Stimulated activated CD8-positive, alpha-beta memory T cell treated with anti-CD3 and anti-CD28 coated beads, Interleukin-12 subunit alpha, Interleukin-12 subunit beta, amount 100 ng/mL, for 4 hours (primary cell): Measurements from ENCODE around the gene CEND1.

Experiments used
- DNase-seq: peaks from one replicate; pipeline ENCODE4 v3.0.0-alpha.2; 2020; ENCODE audit warnings: low read depth

CEND1 gene

DNA sequence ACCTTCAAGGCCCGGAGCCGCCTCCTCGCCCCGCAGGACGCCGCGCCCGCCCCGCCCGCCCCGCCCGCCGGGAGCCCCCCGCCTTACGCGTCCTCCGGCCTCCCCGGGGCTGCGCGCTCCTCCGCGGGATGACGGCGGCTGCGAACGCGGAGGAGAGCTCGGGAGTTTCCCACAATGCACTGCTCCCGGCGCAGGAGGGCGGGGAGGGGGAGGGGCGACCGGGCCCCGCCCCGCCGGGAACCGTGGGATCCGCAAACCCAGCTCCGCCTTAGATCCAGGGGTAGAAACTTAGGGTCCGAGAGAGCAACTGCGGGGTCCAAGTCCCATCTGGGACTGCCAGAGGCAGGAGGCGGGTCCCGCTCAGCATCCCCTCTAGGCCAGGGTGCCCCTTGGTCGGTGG lies at the start of gene CEND1:
Gene CEND1 (minus strand): TSS at position 148 of the 400 bp plus-strand sequence. CDS start 1,514 bp downstream, outside the sequence.
- no peak for DNase-seq

GRCh38 chr11:839280-839623 lies 49.4 kb upstream of the CEND1 start:
- no peak for DNase-seq

GRCh38 chr11:838441-839279 lies 48.8 kb upstream of the CEND1 start:
- DNase-seq, result no peak

DNA sequence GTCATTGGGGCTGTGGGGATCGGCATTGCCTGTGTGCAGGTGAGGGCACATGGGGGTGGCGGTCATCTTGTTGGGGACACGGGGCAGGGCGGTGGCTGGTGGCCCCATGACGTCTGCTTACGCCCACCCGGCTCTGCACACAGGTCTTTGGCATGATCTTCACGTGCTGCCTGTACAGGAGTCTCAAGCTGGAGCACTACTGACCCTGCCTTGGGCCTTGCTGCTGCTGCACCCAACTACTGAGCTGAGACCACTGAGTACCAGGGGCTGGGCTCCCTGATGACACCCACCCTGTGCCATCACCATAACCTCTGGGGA lies 48.1 kb upstream of the CEND1 start:
- DNase-seq, result no peak

- no peak for DNase-seq
These were observed 47.5 kb upstream of the CEND1 start for GRCh38 chr11:837189-837989.

DNA sequence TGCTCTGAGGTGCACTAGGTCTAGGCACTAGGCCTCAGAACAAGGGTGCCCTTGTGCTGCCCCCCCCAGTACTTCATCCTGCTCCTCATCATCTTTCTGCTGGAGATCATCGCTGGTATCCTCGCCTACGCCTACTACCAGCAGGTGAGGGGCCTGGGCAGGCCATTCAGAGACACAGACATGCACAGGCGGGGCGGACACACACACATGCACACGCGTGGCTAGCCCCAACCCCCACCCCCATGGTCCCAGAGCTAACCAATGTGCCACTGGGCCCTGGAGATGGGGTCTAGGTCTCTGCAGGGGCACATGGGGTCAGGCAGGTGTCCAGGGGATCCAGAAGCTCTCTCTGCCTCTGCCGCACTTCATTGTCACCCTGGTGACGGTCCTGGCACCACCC lies 46.8 kb upstream of the CEND1 start:
- DNase-seq, result no peak

DNA sequence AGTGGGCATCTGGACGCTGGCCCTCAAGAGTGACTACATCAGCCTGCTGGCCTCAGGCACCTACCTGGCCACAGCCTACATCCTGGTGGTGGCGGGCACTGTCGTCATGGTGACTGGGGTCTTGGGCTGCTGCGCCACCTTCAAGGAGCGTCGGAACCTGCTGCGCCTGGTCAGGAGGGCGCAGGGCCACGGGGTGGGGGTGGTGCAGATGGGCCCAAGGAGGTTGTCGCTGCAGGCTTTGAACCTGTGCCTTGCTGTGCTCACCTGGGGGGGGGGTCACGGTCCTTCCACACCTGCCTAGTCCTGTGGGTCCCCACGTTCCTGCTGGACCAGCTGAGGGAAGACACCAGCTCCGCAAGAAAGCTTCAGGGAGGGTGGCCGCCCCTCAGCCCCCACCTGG lies 46.4 kb upstream of the CEND1 start:
- no peak for DNase-seq

DNA sequence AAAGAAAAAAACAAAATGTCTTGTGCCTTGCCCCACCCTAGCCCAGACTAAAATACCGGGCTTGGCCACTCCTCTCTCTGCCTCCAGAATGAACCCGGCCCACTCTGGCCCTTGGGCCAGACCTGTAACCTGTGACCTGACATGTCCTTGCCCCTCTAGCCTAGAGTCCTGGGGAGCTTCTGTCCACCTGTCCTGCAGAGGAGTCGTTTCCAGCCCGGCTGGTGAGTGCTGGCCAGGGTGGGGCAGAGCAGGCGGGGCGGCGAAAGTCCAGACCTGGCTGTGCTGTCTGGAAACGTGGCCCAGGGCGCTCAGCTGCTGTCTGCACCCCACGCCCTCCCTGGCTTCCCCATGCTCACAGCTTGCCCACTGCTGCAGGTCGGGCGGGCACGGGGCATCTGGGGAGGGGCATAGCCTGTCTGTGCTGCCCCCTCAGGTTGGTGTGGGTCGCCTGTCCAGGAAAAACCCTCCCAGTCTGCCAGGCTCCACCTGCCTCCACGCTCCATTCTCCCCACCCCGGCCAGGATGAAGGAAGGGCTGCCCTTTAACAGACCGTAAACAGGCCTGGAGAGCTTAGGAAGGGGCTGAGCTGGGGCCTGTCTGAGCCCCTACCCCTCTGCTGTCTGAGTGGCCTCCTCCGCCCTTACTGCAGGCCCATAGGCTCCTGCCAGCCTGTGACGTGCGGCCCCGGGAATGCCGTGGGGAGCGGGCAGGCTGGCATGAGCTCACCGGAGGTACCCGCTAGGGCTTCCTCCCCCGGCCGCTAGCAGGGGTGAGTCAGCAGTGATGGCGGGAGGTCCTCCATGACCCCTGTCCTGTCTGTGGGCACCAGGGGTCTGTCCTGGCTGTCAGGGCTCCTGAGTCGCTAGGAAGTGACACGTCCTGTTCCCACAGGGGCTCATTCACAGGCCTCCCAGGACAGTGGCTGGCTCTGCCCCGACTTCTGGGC lies 44.8 kb upstream of the CEND1 start:
- no peak for DNase-seq

GRCh38 chr11:833849-834311 lies 44.0 kb upstream of the CEND1 start:
- DNase-seq, result no peak

DNA sequence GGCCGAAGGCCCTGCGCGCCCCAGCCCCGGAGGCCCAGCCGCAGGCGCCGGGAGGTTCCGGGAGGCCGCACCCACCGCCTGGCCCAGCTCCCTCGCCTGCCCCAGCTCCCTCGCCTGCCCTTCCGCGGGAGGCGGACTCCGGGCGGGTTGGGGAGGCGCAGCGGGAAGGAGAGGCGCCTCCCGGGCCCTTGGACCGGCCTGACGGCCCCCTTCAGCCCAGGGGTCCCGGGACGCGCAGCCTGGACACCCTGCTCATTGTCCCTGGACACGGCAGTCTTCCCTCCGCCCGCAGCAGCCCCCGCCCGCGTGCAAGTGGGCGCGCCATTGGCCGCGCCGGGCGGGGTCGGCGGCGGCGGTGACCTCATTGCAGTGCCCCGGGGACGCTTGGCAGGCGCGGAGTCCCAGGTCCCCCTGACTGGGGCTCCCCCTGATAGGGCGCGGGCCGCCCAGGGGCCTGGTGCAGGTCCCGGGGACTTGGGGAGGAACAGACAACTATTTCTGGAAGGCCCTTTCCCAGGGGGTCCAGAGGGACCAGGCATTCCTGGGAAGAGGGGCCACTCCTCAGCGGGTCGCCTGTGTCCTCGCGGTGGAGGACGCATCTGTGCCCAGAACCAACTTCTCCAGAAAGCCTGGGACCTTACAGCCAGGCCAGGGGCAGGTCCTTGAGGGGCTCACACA lies 43.4 kb upstream of the CEND1 start:
- DNase-seq, result no peak

DNA sequence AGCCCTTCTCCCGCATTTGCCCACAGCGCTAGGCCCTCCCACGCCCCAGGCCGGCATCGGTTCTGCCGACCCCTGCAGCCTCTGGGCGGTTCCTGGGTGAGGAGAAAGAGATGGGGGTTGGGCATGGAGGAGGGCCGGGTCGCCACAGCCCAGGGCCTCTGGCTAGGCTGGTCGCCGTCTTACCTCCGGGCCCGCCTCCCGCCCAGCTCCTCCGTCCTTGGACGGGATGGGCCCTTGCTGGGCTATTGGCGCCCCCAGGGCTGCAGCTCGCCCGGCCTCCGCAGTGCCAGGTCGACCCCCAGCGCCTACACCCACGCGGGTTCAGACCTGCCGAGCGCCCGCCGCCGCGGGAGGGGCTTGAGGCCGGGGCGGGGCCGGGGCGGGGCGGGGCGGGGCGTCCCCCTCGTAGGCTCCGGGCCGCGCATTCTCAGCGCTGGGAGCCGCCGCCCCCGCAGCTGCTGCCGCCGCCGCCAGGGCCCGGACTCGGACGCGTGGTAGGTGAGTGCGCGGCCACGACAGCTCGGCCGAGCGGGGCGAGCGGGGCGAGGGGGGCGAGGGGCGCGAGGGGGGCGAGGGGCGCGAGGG lies 42.7 kb upstream of the CEND1 start, which contains the start of gene CD151:
Gene CD151 (plus strand): TSS at position 424 of the 585 bp plus-strand sequence. CDS start 3,118 bp downstream, outside the sequence.
- peak; percentile 47 for DNase-seq

- no peak for DNase-seq
These were observed 42.2 kb upstream of the CEND1 start for GRCh38 chr11:831961-832528.

GRCh38 chr11:831118-831864 lies 41.4 kb upstream of the CEND1 start:
- no peak for DNase-seq

- peak; percentile 42 for DNase-seq
These were observed 40.6 kb upstream of the CEND1 start for GRCh38 chr11:830295-831117.

DNA sequence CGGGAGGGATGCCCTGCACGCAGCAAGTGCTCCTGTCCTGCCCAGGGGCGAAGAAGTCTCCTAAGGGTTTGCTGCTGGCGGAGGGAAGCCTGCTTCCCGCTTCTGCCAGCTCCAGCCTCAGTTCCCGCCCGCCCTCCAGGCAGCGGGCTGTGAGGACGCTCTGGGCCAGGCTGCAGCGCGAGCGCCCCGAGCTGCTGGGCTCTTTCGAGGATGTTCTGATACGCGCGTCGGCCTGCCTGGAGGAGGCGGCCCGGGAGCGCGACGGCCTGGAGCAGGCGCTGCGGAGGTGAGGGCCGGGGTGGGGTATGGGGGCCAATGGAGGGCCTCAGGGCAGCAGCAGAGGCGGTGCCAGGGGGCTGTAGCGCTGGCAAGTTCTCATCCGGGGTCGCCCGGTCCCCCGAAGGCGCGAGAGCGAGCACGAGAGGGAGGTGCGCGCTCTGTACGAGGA lies 40.0 kb upstream of the CEND1 start:
- DNase-seq, result no peak

DNA sequence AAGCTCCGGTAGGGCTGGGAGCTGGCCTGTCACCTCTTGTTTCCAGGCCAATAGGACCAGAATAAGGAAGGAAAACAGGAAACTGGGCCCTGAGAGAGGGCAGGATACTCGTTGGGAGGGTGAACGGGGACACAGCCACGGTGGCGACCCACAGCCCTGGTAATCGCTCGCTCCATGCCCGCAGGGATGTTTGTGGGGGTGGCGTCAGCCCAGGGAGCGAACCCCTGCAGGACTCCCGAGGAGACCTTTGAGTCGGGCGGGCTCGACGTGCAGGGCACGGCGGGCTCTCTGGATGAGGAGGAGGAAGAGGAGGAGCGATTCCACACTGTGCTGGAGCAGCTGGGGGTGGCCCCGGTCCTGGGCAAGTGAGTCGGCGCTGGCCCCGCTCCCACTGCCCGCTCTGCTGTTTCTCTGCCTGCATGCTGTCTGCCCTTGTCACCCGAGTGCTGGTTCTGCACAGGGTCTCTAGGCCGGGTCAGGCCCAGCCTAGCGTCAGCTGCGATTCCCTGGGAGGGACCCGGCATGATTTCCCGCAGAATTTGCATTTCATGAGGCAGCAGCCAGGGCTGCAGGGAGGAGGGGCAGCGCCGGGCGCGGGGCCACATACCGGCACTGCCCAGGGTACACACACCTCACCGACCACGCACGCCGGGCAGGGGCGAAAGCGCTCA lies 39.4 kb upstream of the CEND1 start:
- no peak for DNase-seq

DNA sequence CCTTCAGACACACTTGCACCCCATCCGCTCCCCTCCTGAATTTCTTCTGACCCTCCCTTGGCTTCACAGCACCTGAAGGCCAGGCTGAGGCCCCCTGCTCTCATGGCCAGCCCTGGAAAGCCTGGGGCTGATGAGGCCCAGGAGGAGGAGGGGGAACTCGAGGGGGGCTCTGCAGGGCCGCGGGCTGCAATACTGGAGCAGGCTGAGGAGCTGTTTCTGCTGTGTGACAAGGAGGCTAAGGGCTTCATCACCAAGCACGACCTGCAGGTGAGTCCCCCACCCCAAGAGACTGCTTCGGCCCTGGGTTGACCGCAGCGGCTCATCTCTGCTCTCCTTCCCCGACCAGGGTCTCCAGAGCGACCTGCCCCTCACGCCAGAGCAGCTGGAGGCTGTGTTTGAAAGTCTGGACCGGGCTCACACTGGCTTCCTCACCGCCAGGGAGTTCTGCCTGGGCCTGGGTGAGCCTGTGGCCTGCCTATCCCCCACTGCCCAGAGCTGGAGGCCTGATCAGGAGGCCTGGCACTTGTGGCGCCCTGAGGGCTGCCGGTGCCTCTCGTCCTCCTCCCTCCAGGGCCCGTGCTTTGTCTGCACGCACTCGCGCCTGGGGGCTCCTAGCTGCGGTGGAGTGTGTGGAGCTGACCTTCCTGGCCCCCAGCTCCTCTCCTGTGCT lies 38.8 kb upstream of the CEND1 start:
- DNase-seq, result no peak

DNA sequence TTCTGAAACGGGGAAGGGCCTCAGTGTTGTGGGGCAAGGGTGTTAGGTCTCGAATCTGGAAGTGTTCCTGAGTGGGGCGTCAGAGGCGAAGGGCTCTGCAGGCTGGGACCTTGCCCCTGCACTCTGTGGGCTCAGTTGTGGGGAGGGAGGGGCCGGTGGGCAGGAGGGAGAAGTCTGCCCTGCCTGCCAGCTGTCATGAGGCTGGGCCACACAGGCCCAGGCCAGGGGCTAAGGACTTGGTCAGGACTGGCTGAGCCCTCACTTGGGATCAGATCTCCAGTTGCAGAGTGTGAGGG lies 38.0 kb upstream of the CEND1 start, which contains the start of gene CRACR2B:
Gene CRACR2B (plus strand): TSS at position 23 of the 296 bp plus-strand sequence. CDS start 689 bp downstream, outside the sequence.
- DNase-seq, result no peak
